CD4-positive, alpha-beta T cell treated with Interleukin-6 at 100 ng/mL for 8 hours (primary cell): Measurements from ENCODE around the gene IQSEC1.
A peak's percentile ranks its signal among the peaks of the same experiment; 100 is the strongest.

ENCODE experiments used
- DNase-seq: peaks from one replicate; pipeline ENCODE4 v3.0.0-alpha.2; 2020; ENCODE audit warnings: mixed read lengths, low spot score

The IQSEC1 gene

DNA sequence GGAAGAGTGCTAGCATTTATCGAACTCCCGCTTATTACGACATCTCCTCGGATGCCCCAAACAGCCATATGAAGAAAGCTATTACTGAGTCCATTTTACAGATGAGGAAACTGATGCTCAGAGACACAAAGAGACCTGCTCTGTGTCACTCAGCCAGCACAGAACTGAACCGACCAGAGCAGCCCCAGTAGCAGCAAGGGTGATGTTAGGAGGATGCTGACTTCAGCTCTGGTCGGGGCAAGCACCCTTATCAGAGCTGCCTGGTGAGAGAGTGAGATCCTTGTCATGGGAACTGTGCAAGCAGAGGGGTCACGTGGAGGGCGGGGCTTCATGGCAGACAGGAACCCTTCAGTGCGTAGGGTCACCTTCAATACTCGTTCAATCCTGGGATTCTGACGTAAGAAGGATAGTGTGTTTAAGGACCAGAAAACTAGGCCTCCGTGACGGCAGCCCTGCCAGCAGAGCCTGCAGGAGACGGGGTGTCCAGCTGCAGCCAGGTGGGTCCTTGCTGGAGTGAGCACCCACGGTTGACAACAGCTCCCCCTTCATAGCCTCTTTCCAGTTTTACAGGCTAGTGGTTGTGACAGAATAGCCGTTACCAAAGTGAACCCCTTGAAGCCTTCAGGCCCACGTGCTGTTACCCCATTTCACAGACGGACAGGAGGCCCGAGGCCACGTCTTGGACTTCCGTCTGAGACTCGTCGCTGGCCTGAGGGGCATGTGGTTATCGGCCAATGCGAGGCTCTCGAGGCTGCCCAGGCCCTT, 12.0 kb upstream of the IQSEC1 start:
- DNase-seq = no peak

DNA sequence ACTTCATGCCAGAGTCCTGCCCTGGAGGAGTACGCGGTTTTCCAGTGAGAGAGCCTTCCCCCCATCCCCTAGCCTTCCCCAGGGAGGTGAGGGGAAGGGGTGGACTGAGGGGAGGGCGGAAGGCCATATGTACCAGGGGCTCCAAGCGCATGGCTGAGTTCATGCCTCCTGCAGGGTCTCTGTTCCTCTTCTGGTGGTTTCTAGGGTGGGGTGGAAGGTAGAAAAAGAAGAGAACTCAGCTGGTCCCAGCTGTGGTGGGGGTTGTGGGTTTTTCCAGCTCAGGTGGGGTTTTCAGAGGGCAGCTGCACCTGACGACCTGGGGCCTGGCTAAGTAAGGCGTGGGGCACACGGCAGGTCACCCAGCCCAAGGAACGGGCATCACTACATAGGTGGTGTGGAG, 10.7 kb upstream of the IQSEC1 start:
- no peak for DNase-seq

DNA sequence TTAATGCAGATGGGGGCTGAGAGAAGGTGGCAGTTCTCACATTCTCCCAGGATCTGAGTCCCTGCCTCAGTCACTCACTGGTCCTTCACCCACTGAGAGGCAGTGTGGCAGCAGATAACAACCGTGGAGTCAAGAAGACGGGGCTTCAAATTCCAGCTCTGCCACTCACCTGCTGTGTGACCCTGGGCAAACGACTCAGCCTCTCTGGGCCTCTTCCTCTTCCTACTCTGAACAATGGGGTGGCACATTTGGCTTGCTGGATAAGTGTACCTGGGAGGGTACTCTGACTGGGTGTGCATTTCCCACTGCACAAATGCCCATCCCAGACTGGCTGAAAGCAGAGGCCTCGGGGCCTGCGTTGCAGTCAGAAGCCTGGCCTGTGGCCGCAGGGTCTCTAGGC, 10.0 kb upstream of the IQSEC1 start:
- no peak for DNase-seq

DNA sequence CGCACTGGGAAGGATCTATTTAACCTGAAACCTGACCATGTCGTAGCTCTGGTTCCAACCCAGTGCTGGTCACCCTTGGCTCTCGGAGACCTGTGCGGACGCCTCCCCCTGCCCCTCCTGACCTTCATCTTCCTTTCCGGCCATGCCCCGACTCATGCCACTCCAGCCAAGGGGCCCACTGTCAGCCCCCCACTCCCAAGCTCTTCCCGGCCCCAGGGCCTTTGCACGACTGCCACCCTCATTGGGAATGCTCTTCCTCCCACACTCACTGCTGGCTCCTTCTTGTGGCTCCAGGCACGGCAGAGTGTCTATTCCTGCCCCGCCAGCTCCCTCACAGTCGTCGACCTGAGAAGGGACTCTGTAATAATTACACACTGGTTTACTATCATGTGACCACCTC, 9.4 kb upstream of the IQSEC1 start:
- DNase-seq = no peak

DNA sequence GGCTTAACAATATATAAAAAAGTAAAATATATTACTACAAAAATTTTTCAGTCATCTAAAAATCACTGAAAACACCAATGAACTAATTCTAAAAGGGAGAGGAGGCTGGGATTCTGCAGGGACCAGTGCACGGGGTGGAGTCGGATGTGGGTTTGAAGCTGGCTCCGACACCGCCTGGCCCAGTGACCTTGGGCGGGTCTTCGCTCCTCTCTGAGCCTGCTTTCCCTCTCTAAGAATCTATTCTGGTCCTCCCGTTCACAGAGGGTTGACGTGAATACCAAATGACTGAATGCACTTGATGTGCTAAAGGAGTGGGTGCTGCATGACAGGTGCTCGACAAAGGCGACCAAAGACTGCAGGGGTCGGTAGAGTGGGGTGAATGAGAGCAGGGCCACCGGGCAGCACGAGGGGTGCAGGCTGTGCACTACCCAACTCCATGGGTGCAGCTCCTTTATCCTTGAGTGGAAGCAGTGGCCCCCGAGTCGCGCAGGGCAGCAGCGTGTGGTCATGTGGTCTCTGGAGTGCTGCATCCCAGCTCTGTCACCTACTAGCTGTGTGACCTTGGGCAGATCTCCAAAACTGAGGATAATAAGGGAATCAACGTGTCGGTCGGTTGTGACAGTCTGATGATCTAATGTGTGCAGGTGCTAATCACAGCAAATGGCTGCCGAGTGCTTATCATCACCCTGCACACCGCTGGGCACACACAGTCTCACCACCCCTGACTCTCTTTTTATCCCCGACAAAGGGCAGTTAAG, 8.6 kb upstream of the IQSEC1 start:
- no peak for DNase-seq

DNA sequence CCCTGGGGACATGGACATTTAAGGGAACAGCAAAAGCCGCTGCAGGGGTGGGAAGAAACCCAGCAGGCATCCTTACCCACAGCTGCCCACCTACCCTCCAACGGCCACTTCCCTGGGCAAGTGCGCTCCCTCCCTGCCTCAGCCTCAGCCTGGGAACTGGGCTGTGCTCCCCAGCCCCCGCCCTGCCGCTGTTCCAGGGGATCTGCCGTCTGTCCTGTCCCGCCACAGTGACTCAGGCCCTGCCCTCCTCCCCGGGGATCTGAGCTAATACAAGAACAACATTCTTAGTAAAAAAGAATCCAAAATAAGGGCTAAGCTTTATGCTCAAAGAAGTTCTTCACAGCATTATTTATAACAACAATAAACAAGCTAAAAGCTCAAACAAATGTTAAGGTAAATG, 7.4 kb upstream of the IQSEC1 start:
- DNase-seq = no peak

DNA sequence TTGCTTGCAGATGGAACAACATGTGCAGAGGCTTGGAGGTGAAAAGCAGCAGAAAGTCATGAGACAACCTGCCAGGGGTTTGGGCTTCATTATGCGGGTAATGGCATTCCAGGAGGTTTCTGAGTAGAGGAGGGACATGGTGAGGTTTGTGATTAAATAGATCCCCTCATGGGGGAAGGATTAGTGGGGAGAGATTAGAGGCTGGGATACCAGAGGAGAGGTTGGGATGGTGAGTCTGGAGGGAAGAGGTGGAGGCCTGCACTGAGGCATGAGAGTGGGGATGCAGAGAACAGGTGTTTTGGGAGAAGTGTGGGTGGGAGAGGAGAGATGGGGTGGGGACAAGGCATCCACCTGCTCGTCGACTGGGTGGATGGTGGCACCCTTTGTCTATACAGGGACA, 6.8 kb upstream of the IQSEC1 start:
- DNase-seq = no peak

DNA sequence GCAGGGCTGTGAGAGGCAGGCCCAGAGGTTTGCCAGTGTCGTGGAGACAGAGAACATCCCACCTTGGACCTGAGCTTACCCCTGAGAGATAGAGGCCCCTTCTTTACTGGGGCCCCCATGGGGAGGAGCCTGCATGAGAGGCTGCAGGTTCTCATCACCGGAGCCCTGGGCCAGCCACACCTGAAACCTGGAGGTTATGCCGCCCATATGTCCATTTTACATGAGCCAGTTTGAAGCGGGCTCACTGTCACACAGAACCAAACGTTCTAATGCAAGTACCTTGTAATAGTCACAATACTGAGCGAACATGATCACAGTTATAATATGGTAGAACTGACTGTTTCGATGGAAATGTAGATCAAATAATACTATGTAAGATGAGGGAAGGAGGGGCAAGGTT, 6.3 kb upstream of the IQSEC1 start:
- DNase-seq = no peak

DNA sequence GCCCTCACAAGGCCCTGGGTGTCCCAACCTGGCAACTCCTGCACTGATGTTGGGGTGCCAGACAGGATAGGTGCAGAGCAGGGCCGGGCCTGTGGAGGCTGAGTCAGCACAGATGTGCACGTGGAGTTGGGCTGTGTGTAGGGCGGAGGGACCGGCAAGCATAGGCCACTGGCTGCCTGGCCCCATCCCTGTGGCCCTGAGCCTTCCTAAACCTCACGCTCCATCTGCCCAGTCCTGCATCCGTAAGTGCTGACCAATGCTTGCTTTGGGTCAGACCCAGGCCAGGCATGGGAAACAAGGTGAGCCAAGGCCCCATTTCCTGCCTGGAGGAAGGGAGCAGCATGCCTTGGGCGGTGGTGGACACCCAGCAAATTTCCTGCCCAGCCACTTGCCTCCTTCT, 5.8 kb upstream of the IQSEC1 start:
- DNase-seq = no peak

DNA sequence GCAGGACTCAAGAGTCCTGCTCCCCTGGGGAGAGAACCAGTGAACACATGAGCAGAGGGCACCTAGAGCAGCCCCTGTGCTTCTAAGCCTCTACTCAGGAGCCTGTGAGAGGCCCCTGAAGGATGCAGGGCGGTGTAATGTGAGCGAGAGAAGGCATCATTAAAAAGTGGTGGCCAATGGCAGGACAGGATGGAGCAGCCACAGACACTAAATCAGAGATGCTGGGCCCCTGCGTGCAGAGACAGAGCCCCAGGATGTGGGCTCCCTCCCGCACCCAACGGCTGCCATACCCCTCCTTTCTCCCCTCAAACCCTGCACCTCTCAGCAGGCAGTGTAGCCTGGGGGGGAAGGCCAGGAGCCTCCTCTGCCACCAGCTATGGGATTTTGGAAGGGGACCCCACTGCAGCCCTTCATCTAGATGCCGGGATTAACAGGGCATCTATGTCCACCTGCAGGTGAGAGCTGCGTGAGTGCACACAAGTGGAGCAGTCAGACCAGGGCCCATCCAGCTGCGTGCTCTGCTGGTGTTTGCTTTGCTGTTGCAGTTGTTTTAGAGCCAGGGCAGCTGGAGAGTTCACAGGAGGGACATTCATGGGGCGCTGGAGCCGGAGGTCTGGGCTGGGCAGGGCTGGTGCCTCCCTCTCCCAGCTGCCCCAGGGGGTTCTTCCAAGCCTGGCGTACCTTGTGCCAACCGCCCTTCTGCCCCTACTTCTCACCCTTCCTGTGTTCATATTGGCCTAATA, 5.1 kb upstream of the IQSEC1 start:
- no peak for DNase-seq

DNA sequence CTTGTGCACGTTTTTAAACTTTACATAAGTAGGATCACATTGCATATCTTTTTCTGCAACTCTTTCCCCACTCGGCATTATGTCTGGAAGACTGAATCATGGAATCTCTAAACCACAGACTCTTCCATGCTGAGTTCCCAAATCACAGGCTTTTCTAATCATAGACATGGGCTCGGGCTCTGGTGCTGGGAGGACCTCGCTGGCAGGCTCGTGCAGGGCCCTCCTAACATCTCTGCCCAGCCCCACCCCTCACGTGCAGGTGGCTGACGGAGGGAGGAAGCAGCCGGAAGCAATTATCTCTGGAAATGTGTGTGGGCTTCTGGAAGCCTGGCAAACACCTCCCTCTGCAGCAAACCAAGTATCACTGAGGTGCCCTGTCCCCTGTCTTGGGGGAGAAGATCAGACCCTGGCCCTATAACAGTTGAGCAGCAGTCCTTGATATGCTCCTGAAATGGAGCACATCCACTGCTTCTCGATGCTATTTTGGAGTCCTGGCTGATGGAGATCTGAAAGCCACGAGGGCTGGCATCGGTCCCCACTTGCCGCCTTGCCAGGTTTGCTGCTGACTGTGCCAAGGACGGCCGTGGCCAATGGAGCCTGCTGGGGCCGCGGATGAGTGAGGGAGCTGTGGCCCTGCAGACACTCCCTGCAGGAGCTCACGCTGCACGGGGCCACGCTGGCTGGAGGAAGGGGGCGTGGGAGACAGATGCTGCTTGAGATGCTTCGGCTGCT, 4.4 kb upstream of the IQSEC1 start:
- DNase-seq = no peak

DNA sequence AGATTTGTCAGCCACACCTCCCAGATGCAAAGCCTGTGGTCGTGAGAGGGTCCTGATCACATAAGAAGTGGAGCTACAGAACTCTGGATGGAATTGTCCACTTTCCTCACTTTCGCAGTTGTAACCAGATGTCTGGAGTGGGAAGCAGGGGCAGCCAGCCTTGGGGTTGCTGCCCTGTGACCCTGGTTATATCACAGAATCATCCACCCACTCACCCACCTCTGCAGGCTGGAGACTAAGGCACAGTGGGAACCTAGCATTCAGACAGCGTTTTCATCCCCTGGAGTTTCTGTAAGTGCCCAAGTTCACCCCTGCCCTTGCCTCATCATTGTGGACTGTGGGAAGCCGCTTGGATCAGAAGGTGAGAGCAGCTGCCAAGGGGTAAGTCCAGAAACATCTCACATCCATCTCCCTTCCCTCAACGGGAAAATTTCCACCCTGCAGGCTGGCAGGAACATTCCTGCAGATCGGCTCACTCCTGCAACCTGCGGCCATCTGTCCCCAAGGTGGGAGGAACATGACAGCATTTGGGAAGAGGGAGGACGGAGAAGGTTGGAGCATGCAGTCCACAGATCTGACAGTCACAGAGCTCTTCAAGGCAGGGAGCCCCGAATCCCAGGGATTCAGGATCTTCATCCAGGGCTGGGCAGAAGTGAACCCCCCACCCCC, 2.9 kb upstream of the IQSEC1 start:
- no peak for DNase-seq

DNA sequence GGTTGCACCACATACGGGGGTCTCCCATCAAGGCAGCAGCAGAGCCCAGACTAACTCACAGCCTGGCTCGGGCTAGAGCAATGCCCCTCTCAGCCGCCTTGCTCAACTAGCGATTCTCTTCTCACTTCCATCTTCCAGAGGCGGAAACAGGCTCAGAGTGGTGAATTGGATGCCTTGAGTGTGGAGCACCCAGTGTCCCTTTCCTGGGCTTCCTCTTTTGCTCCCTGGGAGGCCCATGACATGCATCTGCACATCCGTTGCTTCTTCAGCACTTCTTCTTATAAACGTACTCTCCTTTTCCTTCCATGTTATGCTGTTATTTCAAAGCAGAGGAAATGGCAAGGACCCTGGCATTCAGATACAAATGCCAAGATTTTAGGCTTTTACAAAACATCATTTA, 2.1 kb upstream of the IQSEC1 start:
- DNase-seq = no peak

DNA sequence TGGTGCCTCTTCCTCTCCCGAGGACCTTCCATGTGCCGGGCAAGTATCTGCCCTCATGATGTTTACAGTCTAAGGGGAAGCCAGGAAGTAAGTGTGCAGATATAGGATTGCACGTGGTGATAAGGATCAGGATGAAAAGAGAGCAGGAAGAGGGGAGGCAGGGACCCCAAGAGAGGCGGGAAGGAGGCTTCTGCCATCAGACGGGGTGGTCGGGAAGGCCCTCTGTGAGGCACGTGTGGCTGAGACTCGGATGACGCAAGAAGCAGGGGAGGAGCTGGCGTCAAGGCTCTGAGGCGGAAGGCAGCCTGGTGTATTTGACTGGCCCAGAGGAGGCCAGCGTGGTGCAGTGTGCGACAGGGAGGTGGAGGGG, 762 bp upstream of the IQSEC1 start:
- DNase-seq = no peak

DNA sequence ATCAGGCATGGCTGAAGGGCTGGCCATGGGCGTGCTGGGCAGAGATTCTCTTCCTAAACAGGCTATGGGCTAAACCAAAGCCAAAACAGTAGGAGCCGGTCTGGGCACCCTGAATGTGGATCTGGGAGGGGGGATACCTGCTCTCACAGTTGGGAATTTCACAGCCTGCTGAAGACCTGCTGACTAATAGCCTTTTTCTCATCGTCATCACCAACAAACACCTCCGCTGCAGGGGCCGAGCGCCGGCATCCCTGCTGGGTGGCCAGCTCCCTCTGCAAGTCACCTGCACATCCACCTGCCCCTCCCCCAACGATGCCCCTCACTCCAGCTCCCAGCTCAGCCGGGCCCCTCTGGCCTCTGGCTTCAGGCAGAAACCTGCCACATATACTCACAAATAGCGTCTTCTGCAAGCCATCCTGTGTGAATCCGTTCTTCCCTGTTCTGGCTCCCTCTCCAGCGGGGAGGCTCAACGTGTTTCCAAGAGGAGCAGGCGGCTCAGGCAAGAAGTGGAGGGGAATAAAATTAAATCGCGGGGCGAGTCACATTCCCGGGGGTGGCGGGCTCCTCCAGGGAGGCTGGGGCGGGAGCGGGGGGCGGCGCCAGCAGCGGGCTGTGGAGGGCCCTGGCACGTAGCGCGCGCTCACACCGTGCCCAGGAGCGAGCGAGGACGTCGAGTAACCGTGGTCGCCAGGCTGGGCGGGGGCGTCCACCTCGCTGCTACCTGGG, 466 bp downstream of the IQSEC1 start:
- no peak for DNase-seq

DNA sequence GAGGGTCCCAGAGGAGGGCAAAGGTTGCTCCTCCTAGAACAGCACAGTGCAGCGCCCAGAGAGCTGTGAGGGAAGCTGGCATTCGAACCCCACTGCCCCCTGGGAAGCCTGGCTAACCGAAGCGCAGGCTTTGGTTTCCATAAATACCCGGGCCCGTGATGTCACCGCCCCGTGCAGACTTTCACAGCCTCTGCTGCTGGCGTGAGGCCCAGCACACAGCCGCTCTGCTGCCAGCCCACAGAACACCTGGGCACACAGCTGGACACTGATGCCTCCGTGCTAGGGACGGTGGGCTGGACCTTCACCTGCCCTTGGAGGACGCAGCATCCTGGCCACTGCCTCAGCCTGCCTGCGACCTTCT, 1.0 kb downstream of the IQSEC1 start:
- no peak for DNase-seq

DNA sequence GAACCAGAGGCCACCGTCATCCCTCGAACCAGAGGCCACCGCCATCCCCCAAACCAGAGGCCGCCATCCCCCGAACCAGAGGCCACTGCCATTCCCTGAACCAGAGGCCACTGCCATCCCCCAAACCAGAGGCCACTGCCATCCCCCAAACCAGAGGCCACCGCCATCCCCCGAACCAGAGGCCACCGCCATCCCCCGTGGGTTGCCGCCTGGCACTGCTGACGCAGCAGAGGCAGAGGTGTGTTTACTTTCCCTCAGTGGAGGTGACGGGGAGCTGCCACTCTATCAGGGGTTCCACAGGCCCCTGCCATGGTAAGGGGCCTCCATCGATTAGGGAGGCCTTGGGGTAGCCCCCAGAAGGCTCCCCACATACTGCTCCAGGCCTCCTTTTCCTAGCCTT, 1.5 kb downstream of the IQSEC1 start:
- DNase-seq = no peak

DNA sequence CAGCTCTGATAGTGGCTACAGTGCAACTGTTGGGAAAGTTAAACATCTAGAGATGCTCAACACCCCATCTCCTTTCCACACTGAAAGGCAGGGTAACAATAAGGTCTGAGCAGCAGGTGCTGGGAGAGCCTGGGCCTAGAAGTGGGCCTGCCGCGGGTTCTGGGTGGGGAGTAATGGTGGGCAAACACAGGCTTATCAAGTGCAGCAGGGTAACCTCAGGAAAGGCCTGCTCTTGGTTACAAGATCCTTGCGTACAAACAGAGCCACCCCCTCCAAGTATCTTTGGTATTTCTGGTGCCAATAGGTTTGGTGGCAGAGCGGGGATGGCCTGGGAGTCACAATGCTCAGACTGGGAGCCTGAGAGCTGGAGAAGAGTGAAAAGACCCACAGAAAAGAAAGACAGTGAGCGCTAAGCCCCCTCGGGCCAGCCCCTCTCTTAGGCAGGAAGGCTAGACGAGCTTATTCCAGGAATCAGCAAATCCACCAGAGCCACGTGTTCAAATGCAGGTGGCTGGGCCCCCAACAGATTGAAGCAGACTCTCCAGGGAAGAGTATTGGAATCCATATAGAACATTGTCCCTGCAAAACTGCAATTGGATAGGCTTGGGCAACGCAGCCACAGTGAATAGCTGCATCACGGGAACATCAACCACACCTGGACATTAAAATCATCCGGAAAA, 2.7 kb downstream of the IQSEC1 start:
- no peak for DNase-seq

DNA sequence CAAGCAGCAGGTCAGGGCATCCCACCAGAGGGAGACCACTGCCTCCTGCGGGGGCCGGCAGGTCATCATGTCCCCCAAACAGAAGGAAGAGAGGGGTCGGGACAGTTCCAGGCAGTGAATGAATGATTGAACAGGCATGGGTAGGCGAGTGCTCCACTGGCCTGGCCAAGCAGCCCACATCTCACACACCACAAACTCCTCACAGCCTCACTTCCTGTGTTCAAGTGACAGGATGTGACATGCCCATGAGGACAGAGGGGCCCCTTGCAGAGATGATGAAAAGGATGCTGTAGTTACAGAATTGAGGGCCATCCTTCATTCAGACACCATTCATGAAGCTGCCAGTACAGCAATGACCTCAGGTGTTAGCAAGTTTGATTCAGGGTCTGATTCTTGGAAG, 3.7 kb downstream of the IQSEC1 start:
- DNase-seq = peak; percentile 63

DNA sequence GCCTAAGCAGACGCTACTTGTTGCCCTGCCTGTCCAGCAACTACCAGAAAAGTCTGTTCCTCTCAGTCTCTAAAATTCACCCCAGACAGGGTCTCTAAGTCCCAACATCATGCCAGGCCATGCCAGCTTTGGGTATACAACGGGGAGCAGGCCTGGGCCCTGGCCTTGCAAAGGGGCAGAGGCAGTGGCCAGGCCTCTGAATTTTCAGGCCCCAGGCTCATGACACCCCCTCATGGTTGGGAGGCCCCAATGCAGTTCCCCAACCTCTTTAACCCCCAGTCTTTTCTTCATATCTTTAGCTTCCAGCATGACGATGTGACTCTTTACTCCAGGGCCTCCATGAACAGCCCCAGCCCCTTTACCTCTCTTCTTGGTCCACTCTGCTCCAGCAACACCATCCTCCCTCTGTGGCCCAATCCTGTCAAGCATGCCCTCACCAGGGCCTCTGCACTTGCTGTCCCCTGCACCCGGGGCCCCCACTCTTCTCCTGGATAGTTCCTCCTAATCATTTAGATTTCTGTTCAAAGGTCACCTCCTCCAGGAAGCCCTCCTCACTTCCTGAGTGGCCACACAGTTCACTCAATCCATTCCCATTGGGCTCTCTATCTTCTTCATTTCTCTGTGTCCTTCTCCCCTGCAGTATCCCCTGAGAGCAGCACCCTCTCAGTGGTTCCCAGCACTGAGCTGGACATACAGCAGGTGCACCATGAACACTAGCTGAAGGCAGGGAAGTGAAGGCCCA, 4.8 kb downstream of the IQSEC1 start:
- no peak for DNase-seq
